Lower lobe of right lung (tissue), 2 donors: ENCODE measurements around the gene NUDT7. TPM values are rescaled to one million over a fixed set of nuclear protein-coding genes. Genes with fewer than 3 reads are reported as not detected.

ENCODE experiments used
- ATAC-seq, 2 donors: fragments of 200-7000 bp; cut with Tn5 transposase; one replicate each; pipeline ENCODE4 v1.9.1; 2020 to 2022; ENCODE audit warnings: mild to moderate bottlenecking in 2 of 2, moderate library complexity in 2 of 2
- DNase-seq: peaks from one replicate; pipeline ENCODE4 v3.0.0-alpha.2; 2020
- H3K27ac ChIP-seq: fragments of 200-600 bp; one replicate; pipeline ENCODE4 v1.8.0; 2022
- H3K27me3 ChIP-seq: fragments of 200-600 bp; one replicate; pipeline ENCODE4 v1.8.0; 2022; ENCODE audit warnings: low read depth
- H3K36me3 ChIP-seq: fragments of 200-600 bp; one replicate; pipeline ENCODE4 v1.8.0; 2022; ENCODE audit warnings: mild to moderate bottlenecking
- H3K4me1 ChIP-seq: fragments of 200-600 bp; one replicate; pipeline ENCODE4 v1.8.0; 2022
- H3K4me3 ChIP-seq: fragments of 200-600 bp; one replicate; pipeline ENCODE4 v1.8.0; 2022; ENCODE audit warnings: mild to moderate bottlenecking
- H3K9me3 ChIP-seq: fragments of 200-600 bp; one replicate; pipeline ENCODE4 v1.8.0; 2022
- CTCF ChIP-seq: fragments of 200-600 bp; IDR thresholded peaks from one replicate; pipeline ENCODE4 v1.8.0; 2022; ENCODE audit warnings: antibody characterized with exemption, mild to moderate bottlenecking
- intact Hi-C: fragments of 100-400 bp; cut with DNase I; formaldehyde crosslinking; loops from one replicate; pipeline ENCODE4 v1.11.0; 2022
- total RNA-seq: library from RNA; stranded (reverse); fragmentation: NEBNext Ultra II Directional; extraction: Animal tissue kit (Norgen Biotek cat#: 25700); gene quantifications from one replicate; pipeline ENCODE4 v1.2.1, GENCODE V29; 2021
- donor health status: DM: no; HTN: yes; CAD: no; lungs with severe emphysema.

Gene NUDT7
- total RNA-seq, 1 donor from 2014 or later: 9.2 TPM

DNA sequence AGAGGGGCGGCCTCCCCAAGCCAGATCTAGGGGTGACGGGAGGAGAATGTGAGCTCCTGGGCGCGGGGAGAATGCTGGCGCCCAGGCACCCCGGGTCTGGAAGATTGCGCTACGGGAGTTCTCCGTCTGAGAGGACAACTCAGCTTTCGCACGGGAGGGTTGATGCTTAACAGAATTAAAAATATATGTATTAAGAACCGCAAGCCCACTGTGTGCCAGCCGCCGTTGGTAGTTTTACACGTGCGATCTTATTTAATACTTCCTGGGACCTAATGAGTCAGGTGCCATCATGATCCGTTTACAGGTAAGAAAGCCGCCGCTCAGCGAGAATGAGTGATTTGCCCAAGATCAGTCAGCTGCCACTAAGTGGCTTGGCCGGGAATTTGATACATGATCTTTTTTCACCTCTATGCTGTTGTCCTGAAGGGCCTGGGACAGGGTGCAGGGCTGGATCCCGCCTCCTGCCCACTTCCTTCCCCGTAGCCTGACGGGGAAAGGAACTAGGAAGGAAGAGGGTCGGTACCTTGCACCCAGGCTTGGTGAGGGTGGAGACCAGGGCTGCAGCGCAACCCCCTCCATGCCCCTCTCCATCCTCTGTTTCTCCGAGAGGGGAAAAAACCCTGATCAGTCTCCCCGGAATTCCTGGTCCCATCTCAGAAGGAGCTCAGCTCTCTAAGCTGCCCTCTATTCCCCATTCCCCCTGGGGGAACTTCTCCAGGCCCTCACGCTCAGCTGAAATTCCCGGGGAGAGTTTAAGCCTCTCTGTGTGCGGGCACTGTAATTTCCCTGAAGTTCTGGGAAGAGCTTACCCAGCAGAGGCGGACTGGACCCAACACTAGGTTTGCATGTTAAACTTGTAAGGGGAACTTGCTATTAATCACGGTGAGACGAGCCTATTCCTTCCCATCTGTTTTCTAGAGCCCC is 67.0 kb downstream of the NUDT7 start:
- peaks cover 46% of the 10 kb centered on the region for H3K27me3 ChIP-seq

DNA sequence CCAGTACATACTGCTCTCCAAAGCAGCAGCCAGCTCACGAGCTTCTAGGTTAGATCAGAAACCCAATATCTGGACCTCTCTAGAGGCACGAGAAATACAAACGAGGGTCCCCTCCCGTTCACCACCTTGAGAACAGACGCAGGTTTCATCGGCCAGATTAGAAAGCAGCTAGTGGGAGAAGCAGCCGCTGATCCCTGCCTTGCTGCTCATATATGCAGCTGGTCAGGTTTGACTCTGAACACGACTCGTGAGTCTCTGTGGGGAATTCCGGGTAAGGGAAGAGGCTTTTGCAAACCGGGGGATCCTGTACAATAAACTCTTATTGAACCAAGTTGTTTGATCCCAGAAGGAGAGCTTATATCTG is 67.7 kb downstream of the NUDT7 start:
- intact Hi-C loops: no loop called here
- TF ChIP-seq CTCF: no peak
- Histone ChIP-seq H3K4me3 (no peak overlapping the region), H3K4me1 (peaks cover 16% of the 10 kb centered on the region), H3K36me3 (no peaks in the 10 kb centered on the region), H3K27me3 (peaks cover 46% of the 10 kb centered on the region), H3K9me3 (no peaks in the 10 kb centered on the region), H3K27ac (no peak overlapping the region)
- DNase-seq: no peak
- no peak for ATAC-seq

More for the DNA sequence above, 67.0 kb downstream of the NUDT7 start:
- H3K27ac ChIP-seq: no peak overlapping the region
- intact Hi-C loops: loop anchor here (10.0 kb wide), 1 partner anchor 115 kb away; no protein-coding TSS in a partner anchor
- peaks cover 16% of the 10 kb centered on the region for H3K4me1 ChIP-seq
- H3K36me3 ChIP-seq: no peaks in the 10 kb centered on the region
- DNase-seq (no peak), ATAC-seq (no peak)
- H3K9me3 ChIP-seq: no peaks in the 10 kb centered on the region
- H3K4me3 ChIP-seq: peak overlapping the region; percentile 54
- TF ChIP-seq CTCF: no peak

DNA sequence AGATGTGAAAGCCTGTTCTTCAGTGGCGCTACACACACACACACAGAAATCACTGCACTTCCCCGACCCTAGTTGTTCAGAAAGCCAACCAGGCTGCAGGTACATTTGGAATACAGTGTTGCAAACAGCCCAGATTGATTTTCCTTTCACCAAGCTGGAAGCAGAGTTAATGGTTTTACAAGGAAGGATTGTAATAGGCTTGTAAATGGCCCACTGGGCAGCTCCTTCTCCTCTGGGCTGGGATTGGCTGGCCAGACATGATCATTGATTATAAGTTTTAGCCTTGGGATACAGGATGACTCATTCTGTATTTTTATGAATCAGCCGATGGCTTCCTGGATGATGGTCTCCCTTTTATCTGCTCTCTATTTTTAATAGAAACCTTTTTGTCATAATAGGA is 68.6 kb downstream of the NUDT7 start:
- Histone ChIP-seq H3K27ac (no peak overlapping the region), H3K27me3 (peaks cover 46% of the 10 kb centered on the region), H3K4me1 (peaks cover 16% of the 10 kb centered on the region), H3K9me3 (no peaks in the 10 kb centered on the region), H3K4me3 (no peak overlapping the region), H3K36me3 (no peaks in the 10 kb centered on the region)
- DNase-seq (no peak), ATAC-seq (no peak)
- intact Hi-C loops: no loop called here
- no peak for TF ChIP-seq CTCF

Other genes with a start within 250 kb of the NUDT7 start
- 0.38 TPM for gene VAT1L, start 66.0 kb downstream of the NUDT7 start, total RNA-seq